ENCODE data around the gene TAOK2.
"Not testable (repeated sequence)": the region's sequence is repeated elsewhere in the genome, so short reads cannot be mapped to it uniquely, and the experiment has no call there.

The TAOK2 gene

DNA sequence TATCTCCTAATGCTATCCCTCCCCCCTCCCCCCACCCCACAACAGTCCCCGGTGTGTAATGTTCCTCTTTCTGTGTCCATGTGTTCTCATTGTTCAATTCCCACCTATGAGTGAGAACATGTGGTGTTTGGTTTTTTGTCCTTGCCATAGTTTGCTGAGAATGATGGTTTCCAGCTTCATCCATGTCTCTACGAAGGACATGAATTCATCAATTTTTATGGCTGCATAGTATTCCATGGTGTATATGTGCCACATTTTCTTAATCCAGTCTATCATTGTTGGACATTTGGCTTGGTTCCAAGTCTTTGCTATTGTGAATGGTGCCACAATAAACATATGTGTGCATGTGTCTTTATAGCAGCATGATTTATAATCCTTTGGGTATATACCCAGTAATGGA is 41.9 kb upstream of the TAOK2 start:
- not testable (repeated sequence) for H3K4ac ChIP-seq (ENCODE audit: low read depth, low read length); H3K23ac ChIP-seq (ENCODE audit: low read length); H2BK5ac ChIP-seq (ENCODE audit: low read length); H4K8ac ChIP-seq (ENCODE audit: low read depth, low read length); H2BK15ac ChIP-seq (replicated peaks; ENCODE audit: low read depth); DNase-seq; H3K18ac ChIP-seq (ENCODE audit: low read length); H3K4me2 ChIP-seq (ENCODE audit: low read length); H4K5ac ChIP-seq (ENCODE audit: low read length); H3K36me3 ChIP-seq (ENCODE audit: control insufficient read depth, insufficient read depth, low read length); H3K56ac ChIP-seq (ENCODE audit: low read length); H3K9ac ChIP-seq (ENCODE audit: low read length); H3K79me2 ChIP-seq (ENCODE audit: control insufficient read depth, insufficient read depth, low read length); H3K79me1 ChIP-seq (ENCODE audit: low read length); H3K27me3 ChIP-seq (ENCODE audit: insufficient read depth, low read length, poor library complexity); H2AK5ac ChIP-seq (ENCODE audit: low read length); H2BK120ac ChIP-seq (ENCODE audit: low read depth, low read length); H3K4me1 ChIP-seq (ENCODE audit: control insufficient read depth, low read depth, low read length); H3K4me3 ChIP-seq (ENCODE audit: low read length); H3K27ac ChIP-seq (ENCODE audit: low read depth, low read length)
- no CpG with 5 or more reads among the region's 2 CpGs for WGBS (ENCODE audit: extremely low coverage, insufficient coverage, low lambda C conversion rate)

DNA sequence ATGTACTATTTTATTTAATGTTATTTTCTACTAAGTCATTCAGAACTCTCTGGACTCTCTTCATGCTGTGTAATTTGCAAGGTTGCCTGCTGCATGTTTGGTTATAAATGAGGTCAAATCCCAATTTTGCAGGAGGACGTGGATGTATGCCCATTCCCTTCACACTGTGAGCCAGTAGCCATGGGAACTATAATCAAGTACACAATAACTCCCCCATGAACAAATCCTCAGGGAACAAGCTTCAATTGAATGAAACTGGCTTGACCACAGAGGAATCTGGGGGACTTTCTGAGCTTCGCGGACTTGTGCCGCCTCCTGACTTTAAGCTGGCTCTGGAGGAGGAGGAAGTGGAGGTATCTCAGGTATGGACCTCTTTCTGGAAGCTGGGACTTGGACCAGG is 33.0 kb upstream of the TAOK2 start:
- no peaks in the 10 kb centered on the region for H3K4me1 ChIP-seq (ENCODE audit: control insufficient read depth, low read depth, low read length)
- H3K36me3 ChIP-seq (ENCODE audit: control insufficient read depth, insufficient read depth, low read length): no peaks in the 10 kb centered on the region
- H3K9ac ChIP-seq (ENCODE audit: low read length): no peak overlapping the region
- H3K23ac ChIP-seq (ENCODE audit: low read length): no peak overlapping the region
- no peak overlapping the region for H2BK120ac ChIP-seq (ENCODE audit: low read depth, low read length)
- no peaks in the 10 kb centered on the region for H3K27me3 ChIP-seq (ENCODE audit: insufficient read depth, low read length, poor library complexity)
- no peak overlapping the region for H2BK15ac ChIP-seq (replicated peaks; ENCODE audit: low read depth)
- H3K18ac ChIP-seq (ENCODE audit: low read length): no peak overlapping the region
- no peak overlapping the region for H3K4ac ChIP-seq (ENCODE audit: low read depth, low read length)
- no peak overlapping the region for H4K8ac ChIP-seq (ENCODE audit: low read depth, low read length)
- H3K79me2 ChIP-seq (ENCODE audit: control insufficient read depth, insufficient read depth, low read length): no peaks in the 10 kb centered on the region
- no peak overlapping the region for H3K27ac ChIP-seq (ENCODE audit: low read depth, low read length)
- H3K4me3 ChIP-seq (ENCODE audit: low read length): no peak overlapping the region
- no peak overlapping the region for H2AK5ac ChIP-seq (ENCODE audit: low read length)
- H4K5ac ChIP-seq (ENCODE audit: low read length): no peak overlapping the region
- no peak for DNase-seq
- H3K4me2 ChIP-seq (ENCODE audit: low read length): no peak overlapping the region
- no peaks in the 10 kb centered on the region for H3K79me1 ChIP-seq (ENCODE audit: low read length)
- H3K56ac ChIP-seq (ENCODE audit: low read length): no peak overlapping the region
- H2BK5ac ChIP-seq (ENCODE audit: low read length): no peak overlapping the region
- WGBS (ENCODE audit: extremely low coverage, insufficient coverage, low lambda C conversion rate): no CpG with 5 or more reads among the region's 4 CpGs

GRCh38 chr16:29943846-29944799 is 29.5 kb upstream of the TAOK2 start:
- H3K4me1 ChIP-seq (ENCODE audit: control insufficient read depth, low read depth, low read length): no peaks in the 10 kb centered on the region
- no peaks in the 10 kb centered on the region for H3K27me3 ChIP-seq (ENCODE audit: insufficient read depth, low read length, poor library complexity)
- H4K8ac ChIP-seq (ENCODE audit: low read depth, low read length): no peak overlapping the region
- peak; percentile 99 for DNase-seq
- H2BK120ac ChIP-seq (ENCODE audit: low read depth, low read length): no peak overlapping the region
- H4K5ac ChIP-seq (ENCODE audit: low read length): no peak overlapping the region
- no peak overlapping the region for H2BK5ac ChIP-seq (ENCODE audit: low read length)
- no peak overlapping the region for H3K23ac ChIP-seq (ENCODE audit: low read length)
- H3K79me2 ChIP-seq (ENCODE audit: control insufficient read depth, insufficient read depth, low read length): no peaks in the 10 kb centered on the region
- H2BK15ac ChIP-seq (replicated peaks; ENCODE audit: low read depth): no peak overlapping the region
- H3K4me3 ChIP-seq (ENCODE audit: low read length): no peak overlapping the region
- H2AK5ac ChIP-seq (ENCODE audit: low read length): no peak overlapping the region
- H3K4ac ChIP-seq (ENCODE audit: low read depth, low read length): no peak overlapping the region
- no peaks in the 10 kb centered on the region for H3K36me3 ChIP-seq (ENCODE audit: control insufficient read depth, insufficient read depth, low read length)
- no peaks in the 10 kb centered on the region for H3K79me1 ChIP-seq (ENCODE audit: low read length)
- H3K27ac ChIP-seq (ENCODE audit: low read depth, low read length): peak overlapping the region; percentile 35
- no peak overlapping the region for H3K4me2 ChIP-seq (ENCODE audit: low read length)
- no CpG with 5 or more reads among the region's 11 CpGs for WGBS (ENCODE audit: extremely low coverage, insufficient coverage, low lambda C conversion rate)
- H3K56ac ChIP-seq (ENCODE audit: low read length): peak overlapping the region; percentile 25
- peak overlapping the region; percentile 8 for H3K9ac ChIP-seq (ENCODE audit: low read length)
- H3K18ac ChIP-seq (ENCODE audit: low read length): no peak overlapping the region

GRCh38 chr16:29947897-29948296 is 25.8 kb upstream of the TAOK2 start:
- Histone ChIP-seq H3K27me3 (ENCODE audit: insufficient read depth, low read length, poor library complexity) (no peaks in the 10 kb centered on the region), H2BK5ac (ENCODE audit: low read length) (no peak overlapping the region), H3K4me3 (ENCODE audit: low read length) (no peak overlapping the region), H3K56ac (ENCODE audit: low read length) (no peak overlapping the region), H3K18ac (ENCODE audit: low read length) (no peak overlapping the region), H3K36me3 (ENCODE audit: control insufficient read depth, insufficient read depth, low read length) (no peaks in the 10 kb centered on the region), H3K4ac (ENCODE audit: low read depth, low read length) (no peak overlapping the region), H3K4me2 (ENCODE audit: low read length) (no peak overlapping the region), H3K4me1 (ENCODE audit: control insufficient read depth, low read depth, low read length) (no peaks in the 10 kb centered on the region), H2BK15ac (replicated peaks; ENCODE audit: low read depth) (no peak overlapping the region), H3K23ac (ENCODE audit: low read length) (no peak overlapping the region), H3K27ac (ENCODE audit: low read depth, low read length) (no peak overlapping the region), H4K5ac (ENCODE audit: low read length) (no peak overlapping the region), H3K79me1 (ENCODE audit: low read length) (no peaks in the 10 kb centered on the region), H2AK5ac (ENCODE audit: low read length) (no peak overlapping the region), H3K79me2 (ENCODE audit: control insufficient read depth, insufficient read depth, low read length) (no peaks in the 10 kb centered on the region), H3K9ac (ENCODE audit: low read length) (no peak overlapping the region), H4K8ac (ENCODE audit: low read depth, low read length) (no peak overlapping the region), H2BK120ac (ENCODE audit: low read depth, low read length) (no peak overlapping the region)
- DNase-seq: no peak
- no CpG with 5 or more reads among the region's 2 CpGs for WGBS (ENCODE audit: extremely low coverage, insufficient coverage, low lambda C conversion rate)

DNA sequence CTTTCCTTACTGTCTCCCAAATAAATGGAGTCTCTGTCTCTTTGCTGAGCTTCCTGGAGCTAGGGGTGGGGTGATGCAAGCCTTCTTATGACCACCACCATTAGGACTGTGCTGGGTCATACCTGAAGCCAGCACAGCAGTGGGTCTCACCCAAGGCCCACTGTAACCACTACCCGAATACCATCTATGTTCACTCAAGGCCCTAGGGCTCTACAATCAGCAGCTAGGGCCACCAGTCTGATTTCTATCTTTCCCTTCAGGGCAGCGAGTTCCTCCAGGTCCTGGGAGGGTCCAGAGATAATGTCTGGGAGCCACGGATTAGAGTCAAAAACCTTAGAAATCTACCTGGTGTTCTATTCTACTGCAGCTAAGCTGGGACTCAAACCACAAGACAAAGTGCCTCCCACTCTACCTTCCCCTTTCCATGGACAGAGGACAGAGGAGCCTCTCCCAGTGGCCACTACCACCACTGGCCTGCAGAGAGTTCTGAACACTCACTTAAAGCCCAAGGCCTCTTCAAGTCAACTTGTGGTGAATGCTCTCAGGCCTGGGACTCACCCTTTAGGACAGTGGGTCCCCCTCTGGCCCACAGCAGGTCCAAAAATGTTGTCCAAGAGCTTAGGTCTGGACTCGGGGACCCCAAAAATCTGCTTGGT is 22.7 kb upstream of the TAOK2 start:
- no peak overlapping the region for H4K8ac ChIP-seq (ENCODE audit: low read depth, low read length)
- no peaks in the 10 kb centered on the region for H3K27me3 ChIP-seq (ENCODE audit: insufficient read depth, low read length, poor library complexity)
- H3K4me2 ChIP-seq (ENCODE audit: low read length): no peak overlapping the region
- H3K27ac ChIP-seq (ENCODE audit: low read depth, low read length): no peak overlapping the region
- no peak overlapping the region for H4K5ac ChIP-seq (ENCODE audit: low read length)
- DNase-seq: no peak
- no peak overlapping the region for H3K18ac ChIP-seq (ENCODE audit: low read length)
- H3K79me1 ChIP-seq (ENCODE audit: low read length): no peaks in the 10 kb centered on the region
- H3K9ac ChIP-seq (ENCODE audit: low read length): no peak overlapping the region
- no peaks in the 10 kb centered on the region for H3K36me3 ChIP-seq (ENCODE audit: control insufficient read depth, insufficient read depth, low read length)
- no peak overlapping the region for H3K23ac ChIP-seq (ENCODE audit: low read length)
- no peak overlapping the region for H3K4ac ChIP-seq (ENCODE audit: low read depth, low read length)
- H3K4me1 ChIP-seq (ENCODE audit: control insufficient read depth, low read depth, low read length): no peaks in the 10 kb centered on the region
- no peak overlapping the region for H2BK15ac ChIP-seq (replicated peaks; ENCODE audit: low read depth)
- H2BK5ac ChIP-seq (ENCODE audit: low read length): no peak overlapping the region
- H3K56ac ChIP-seq (ENCODE audit: low read length): no peak overlapping the region
- H3K4me3 ChIP-seq (ENCODE audit: low read length): no peak overlapping the region
- H2BK120ac ChIP-seq (ENCODE audit: low read depth, low read length): no peak overlapping the region
- no CpG with 5 or more reads among the region's 4 CpGs for WGBS (ENCODE audit: extremely low coverage, insufficient coverage, low lambda C conversion rate)
- H3K79me2 ChIP-seq (ENCODE audit: control insufficient read depth, insufficient read depth, low read length): no peaks in the 10 kb centered on the region
- H2AK5ac ChIP-seq (ENCODE audit: low read length): no peak overlapping the region

Data from mesendoderm (in vitro differentiated cells).